Measurements from ENCODE around the gene UGT1A10.

The UGT1A10 gene

DNA sequence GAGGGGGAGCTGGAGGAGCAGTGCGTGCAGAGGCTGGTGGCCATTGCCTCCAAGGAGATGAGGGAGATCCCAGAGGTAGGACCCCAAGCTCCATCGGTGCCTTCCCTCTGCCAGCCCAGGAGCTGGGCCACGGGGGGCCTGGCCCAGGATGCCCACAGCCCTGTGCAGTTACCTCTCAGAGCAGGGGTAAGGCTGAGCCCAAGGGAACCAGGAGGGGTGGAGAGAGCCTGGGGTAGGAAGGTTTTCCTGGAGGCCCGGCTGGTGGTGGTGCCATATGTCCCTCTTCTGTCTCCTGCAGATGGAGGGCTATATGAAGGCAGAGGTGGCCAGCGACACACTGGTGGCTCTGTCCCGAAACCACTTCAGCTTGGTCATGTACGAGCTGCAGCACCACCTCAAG lies 153.3 kb downstream of the UGT1A10 start:
- no peak overlapping the region for H3K27ac ChIP-seq (ENCODE audit: low read length)
- H3K36me3 ChIP-seq (ENCODE audit: control insufficient read depth in 1 of 2, insufficient read depth in 2 of 2, low read length in 2 of 2) = no peaks in the 10 kb centered on the region
- H3K9me3 ChIP-seq (ENCODE audit: control insufficient read depth in 1 of 2, low read length in 2 of 2) = no peaks in the 10 kb centered on the region
- no peaks in the 10 kb centered on the region for H3K4me1 ChIP-seq (ENCODE audit: control insufficient read depth in 1 of 2, insufficient read depth in 2 of 2, low read length in 2 of 2)
- no peak overlapping the region for H3K4me3 ChIP-seq (ENCODE audit: low read depth in 1 of 2, low read length in 2 of 2)
- no peaks in the 10 kb centered on the region for H3K27me3 ChIP-seq (ENCODE audit: low read depth, low read length)

GRCh38 chr2:233791151-233791882 lies 155.1 kb downstream of the UGT1A10 start:
- H3K4me1 ChIP-seq (ENCODE audit: control insufficient read depth in 1 of 2, insufficient read depth in 2 of 2, low read length in 2 of 2) = no peaks in the 10 kb centered on the region
- H3K9me3 ChIP-seq (ENCODE audit: control insufficient read depth in 1 of 2, low read length in 2 of 2) = no peaks in the 10 kb centered on the region
- H3K27me3 ChIP-seq (ENCODE audit: low read depth, low read length) = no peaks in the 10 kb centered on the region
- no peak overlapping the region for H3K4me3 ChIP-seq (ENCODE audit: low read depth in 1 of 2, low read length in 2 of 2)
- no peak overlapping the region for H3K27ac ChIP-seq (ENCODE audit: low read length)
- no peaks in the 10 kb centered on the region for H3K36me3 ChIP-seq (ENCODE audit: control insufficient read depth in 1 of 2, insufficient read depth in 2 of 2, low read length in 2 of 2)

DNA sequence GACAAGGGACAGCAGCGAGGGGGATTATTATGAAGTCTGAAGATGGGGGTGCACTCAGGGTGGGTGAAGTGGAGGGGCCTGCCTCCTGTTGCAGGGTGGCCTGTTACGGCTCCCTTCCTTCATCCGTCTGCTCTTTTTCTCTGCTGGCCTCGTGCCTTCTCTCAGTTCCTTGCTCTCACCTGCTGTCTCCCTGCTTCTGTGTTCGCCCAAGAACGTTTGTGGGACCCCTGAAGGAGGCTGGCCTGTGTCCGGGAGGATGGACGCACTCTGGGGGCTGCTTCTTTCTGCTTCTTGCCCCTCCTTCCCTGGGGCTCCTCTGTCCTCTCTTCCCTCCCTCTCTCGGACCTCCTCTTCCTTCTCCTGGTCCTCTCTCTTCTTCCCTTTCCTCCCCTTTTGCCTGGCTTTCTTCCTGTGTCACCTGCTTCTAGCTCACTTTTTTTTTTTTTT lies 155.7 kb downstream of the UGT1A10 start:
- no peaks in the 10 kb centered on the region for H3K4me1 ChIP-seq (ENCODE audit: control insufficient read depth in 1 of 2, insufficient read depth in 2 of 2, low read length in 2 of 2)
- no peaks in the 10 kb centered on the region for H3K9me3 ChIP-seq (ENCODE audit: control insufficient read depth in 1 of 2, low read length in 2 of 2)
- H3K36me3 ChIP-seq (ENCODE audit: control insufficient read depth in 1 of 2, insufficient read depth in 2 of 2, low read length in 2 of 2) = no peaks in the 10 kb centered on the region
- no peak overlapping the region for H3K27ac ChIP-seq (ENCODE audit: low read length)
- no peaks in the 10 kb centered on the region for H3K27me3 ChIP-seq (ENCODE audit: low read depth, low read length)
- H3K4me3 ChIP-seq (ENCODE audit: low read depth in 1 of 2, low read length in 2 of 2) = no peak overlapping the region

DNA sequence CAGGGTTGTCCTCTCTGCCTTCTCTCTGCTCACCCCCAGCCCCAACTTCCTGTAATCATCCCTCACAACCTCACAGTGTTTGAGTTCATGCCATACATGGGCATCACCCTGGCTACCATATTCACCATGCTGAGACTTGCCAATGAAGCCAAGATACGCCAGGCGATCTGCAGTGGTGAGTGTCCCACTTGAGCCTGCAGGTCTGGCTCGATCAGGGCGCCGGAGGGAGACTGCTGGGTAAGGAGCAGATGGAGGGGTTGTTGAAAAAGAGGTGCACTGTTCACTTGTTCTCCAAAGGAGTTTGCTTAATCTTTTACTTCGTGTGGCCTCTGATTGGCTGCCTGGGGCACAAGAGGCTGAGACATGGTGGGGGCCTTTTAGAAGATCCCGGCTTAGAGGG lies 156.5 kb downstream of the UGT1A10 start:
- Histone ChIP-seq H3K27me3 (ENCODE audit: low read depth, low read length) (no peaks in the 10 kb centered on the region), H3K27ac (ENCODE audit: low read length) (no peak overlapping the region), H3K4me1 (ENCODE audit: control insufficient read depth in 1 of 2, insufficient read depth in 2 of 2, low read length in 2 of 2) (no peaks in the 10 kb centered on the region), H3K9me3 (ENCODE audit: control insufficient read depth in 1 of 2, low read length in 2 of 2) (no peaks in the 10 kb centered on the region), H3K4me3 (ENCODE audit: low read depth in 1 of 2, low read length in 2 of 2) (no peak overlapping the region), H3K36me3 (ENCODE audit: control insufficient read depth in 1 of 2, insufficient read depth in 2 of 2, low read length in 2 of 2) (no peaks in the 10 kb centered on the region)

GRCh38 chr2:233793465-233794127 lies 157.3 kb downstream of the UGT1A10 start:
- no peaks in the 10 kb centered on the region for H3K4me1 ChIP-seq (ENCODE audit: control insufficient read depth in 1 of 2, insufficient read depth in 2 of 2, low read length in 2 of 2)
- H3K4me3 ChIP-seq (ENCODE audit: low read depth in 1 of 2, low read length in 2 of 2) = no peak overlapping the region
- no peaks in the 10 kb centered on the region for H3K27me3 ChIP-seq (ENCODE audit: low read depth, low read length)
- H3K9me3 ChIP-seq (ENCODE audit: control insufficient read depth in 1 of 2, low read length in 2 of 2) = no peaks in the 10 kb centered on the region
- no peaks in the 10 kb centered on the region for H3K36me3 ChIP-seq (ENCODE audit: control insufficient read depth in 1 of 2, insufficient read depth in 2 of 2, low read length in 2 of 2)
- H3K27ac ChIP-seq (ENCODE audit: low read length) = no peak overlapping the region

- Histone ChIP-seq H3K36me3 (ENCODE audit: control insufficient read depth in 1 of 2, insufficient read depth in 2 of 2, low read length in 2 of 2) (no peaks in the 10 kb centered on the region), H3K9me3 (ENCODE audit: control insufficient read depth in 1 of 2, low read length in 2 of 2) (no peaks in the 10 kb centered on the region), H3K27me3 (ENCODE audit: low read depth, low read length) (no peaks in the 10 kb centered on the region), H3K4me1 (ENCODE audit: control insufficient read depth in 1 of 2, insufficient read depth in 2 of 2, low read length in 2 of 2) (no peaks in the 10 kb centered on the region), H3K27ac (ENCODE audit: low read length) (no peak overlapping the region), H3K4me3 (ENCODE audit: low read depth in 1 of 2, low read length in 2 of 2) (no peak overlapping the region)
Measured at GRCh38 chr2:233794128-233794658, 157.9 kb downstream of the UGT1A10 start.

GRCh38 chr2:233795735-233796171 lies 159.5 kb downstream of the UGT1A10 start:
- Histone ChIP-seq H3K27me3 (ENCODE audit: low read depth, low read length) (no peaks in the 10 kb centered on the region), H3K4me3 (ENCODE audit: low read depth in 1 of 2, low read length in 2 of 2) (no peak overlapping the region), H3K36me3 (ENCODE audit: control insufficient read depth in 1 of 2, insufficient read depth in 2 of 2, low read length in 2 of 2) (no peaks in the 10 kb centered on the region), H3K27ac (ENCODE audit: low read length) (no peak overlapping the region), H3K4me1 (ENCODE audit: control insufficient read depth in 1 of 2, insufficient read depth in 2 of 2, low read length in 2 of 2) (no peaks in the 10 kb centered on the region), H3K9me3 (ENCODE audit: control insufficient read depth in 1 of 2, low read length in 2 of 2) (no peaks in the 10 kb centered on the region)

DNA sequence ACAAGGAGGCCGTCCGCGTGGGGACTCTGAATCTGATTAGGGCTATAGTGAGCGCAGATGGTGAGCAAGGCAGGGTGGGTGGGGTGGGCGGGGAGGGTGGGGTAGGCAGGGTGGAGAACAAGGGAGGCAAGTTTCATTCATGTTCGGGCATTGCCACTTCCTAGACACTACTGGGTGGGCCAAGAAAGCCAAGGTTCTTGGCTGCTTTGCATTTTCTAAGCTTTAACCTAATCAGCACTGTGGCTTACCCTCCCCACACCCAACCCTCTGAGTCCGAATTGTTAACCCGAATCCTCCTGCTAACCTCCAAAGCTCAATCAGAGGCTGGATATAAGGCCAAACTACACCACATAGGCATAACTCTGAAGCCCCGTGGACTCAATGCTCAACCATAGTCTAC lies 160.0 kb downstream of the UGT1A10 start:
- H3K4me1 ChIP-seq (ENCODE audit: control insufficient read depth in 1 of 2, insufficient read depth in 2 of 2, low read length in 2 of 2) = no peaks in the 10 kb centered on the region
- H3K36me3 ChIP-seq (ENCODE audit: control insufficient read depth in 1 of 2, insufficient read depth in 2 of 2, low read length in 2 of 2) = no peaks in the 10 kb centered on the region
- H3K9me3 ChIP-seq (ENCODE audit: control insufficient read depth in 1 of 2, low read length in 2 of 2) = no peaks in the 10 kb centered on the region
- no peak overlapping the region for H3K4me3 ChIP-seq (ENCODE audit: low read depth in 1 of 2, low read length in 2 of 2)
- H3K27ac ChIP-seq (ENCODE audit: low read length) = no peak overlapping the region
- no peaks in the 10 kb centered on the region for H3K27me3 ChIP-seq (ENCODE audit: low read depth, low read length)

- Histone ChIP-seq H3K4me1 (ENCODE audit: control insufficient read depth in 1 of 2, insufficient read depth in 2 of 2, low read length in 2 of 2) (no peaks in the 10 kb centered on the region), H3K9me3 (ENCODE audit: control insufficient read depth in 1 of 2, low read length in 2 of 2) (no peaks in the 10 kb centered on the region), H3K27me3 (ENCODE audit: low read depth, low read length) (no peaks in the 10 kb centered on the region), H3K27ac (ENCODE audit: low read length) (no peak overlapping the region), H3K36me3 (ENCODE audit: control insufficient read depth in 1 of 2, insufficient read depth in 2 of 2, low read length in 2 of 2) (no peaks in the 10 kb centered on the region), H3K4me3 (ENCODE audit: low read depth in 1 of 2, low read length in 2 of 2) (no peak overlapping the region)
Measured at GRCh38 chr2:233798335-233799086, 162.3 kb downstream of the UGT1A10 start.

GRCh38 chr2:233799087-233799665 lies 162.9 kb downstream of the UGT1A10 start:
- no peak overlapping the region for H3K27ac ChIP-seq (ENCODE audit: low read length)
- H3K9me3 ChIP-seq (ENCODE audit: control insufficient read depth in 1 of 2, low read length in 2 of 2) = no peaks in the 10 kb centered on the region
- no peaks in the 10 kb centered on the region for H3K27me3 ChIP-seq (ENCODE audit: low read depth, low read length)
- H3K4me1 ChIP-seq (ENCODE audit: control insufficient read depth in 1 of 2, insufficient read depth in 2 of 2, low read length in 2 of 2) = no peaks in the 10 kb centered on the region
- no peaks in the 10 kb centered on the region for H3K36me3 ChIP-seq (ENCODE audit: control insufficient read depth in 1 of 2, insufficient read depth in 2 of 2, low read length in 2 of 2)
- no peak overlapping the region for H3K4me3 ChIP-seq (ENCODE audit: low read depth in 1 of 2, low read length in 2 of 2)

DNA sequence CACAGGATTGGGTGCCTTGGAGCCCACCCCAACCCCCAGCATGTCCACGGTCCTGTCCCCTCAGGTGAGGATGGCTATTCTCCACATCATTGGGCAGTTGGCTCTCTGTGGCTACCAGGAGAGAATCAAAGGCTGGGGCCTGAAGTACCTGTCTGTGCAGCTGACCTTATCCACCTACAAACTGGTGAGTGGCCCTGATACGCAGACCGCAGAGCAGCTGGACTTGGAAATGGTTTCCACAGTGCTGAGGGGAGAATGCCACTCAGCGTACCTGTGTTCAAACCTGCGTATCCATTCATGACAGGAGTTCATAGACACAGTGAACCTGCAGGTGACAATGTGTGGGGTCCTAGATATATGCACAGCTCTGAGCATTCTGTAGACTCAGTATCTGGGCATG lies 163.5 kb downstream of the UGT1A10 start:
- Histone ChIP-seq H3K4me1 (ENCODE audit: control insufficient read depth in 1 of 2, insufficient read depth in 2 of 2, low read length in 2 of 2) (no peaks in the 10 kb centered on the region), H3K4me3 (ENCODE audit: low read depth in 1 of 2, low read length in 2 of 2) (no peak overlapping the region), H3K27me3 (ENCODE audit: low read depth, low read length) (no peaks in the 10 kb centered on the region), H3K9me3 (ENCODE audit: control insufficient read depth in 1 of 2, low read length in 2 of 2) (no peaks in the 10 kb centered on the region), H3K27ac (ENCODE audit: low read length) (no peak overlapping the region), H3K36me3 (ENCODE audit: control insufficient read depth in 1 of 2, insufficient read depth in 2 of 2, low read length in 2 of 2) (no peaks in the 10 kb centered on the region)

Measured in muscle layer of duodenum (tissue), 2 donors.